NCI-H2227 (cell line): ENCODE results near the gene TNKS2.
"Not testable (repeated sequence)": the region's sequence is repeated elsewhere in the genome, so short reads cannot be mapped to it uniquely, and the experiment has no call there.

Experiments used
- DNase-seq: peaks from one replicate; lab custom pipeline; 2025; ENCODE audit not compliant: unreplicated experiment; lab: John Stamatoyannopoulos, UW

Gene TNKS2

DNA sequence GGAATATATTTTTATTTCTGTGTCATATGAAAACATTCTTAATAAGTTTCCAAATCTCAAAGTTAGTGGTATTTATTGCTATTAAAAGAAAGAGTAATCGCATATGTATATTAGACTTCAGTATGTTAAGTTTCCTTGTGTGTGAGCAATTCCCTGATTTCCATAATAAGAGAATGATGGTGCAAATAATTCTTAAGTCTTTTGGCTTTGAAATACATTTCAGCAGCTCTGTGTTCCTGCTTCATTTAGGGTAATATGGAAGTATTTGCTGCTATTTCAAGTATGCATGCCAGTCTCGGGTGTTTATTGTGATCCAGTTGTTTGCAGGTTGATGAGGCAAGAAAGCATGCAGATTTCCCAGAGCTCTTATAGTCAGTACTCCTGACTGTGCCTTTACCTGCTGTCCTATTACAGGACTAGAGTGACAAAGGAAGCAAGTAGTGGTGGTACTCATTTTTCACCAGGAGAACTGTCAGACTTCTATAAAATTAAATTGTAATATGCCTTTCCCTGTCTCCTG lies 67.4 kb downstream of the TNKS2 start:
- no peak for DNase-seq

GRCh38 chr10:91875156-91875555 lies 76.9 kb downstream of the TNKS2 start:
- no peak for DNase-seq

DNA sequence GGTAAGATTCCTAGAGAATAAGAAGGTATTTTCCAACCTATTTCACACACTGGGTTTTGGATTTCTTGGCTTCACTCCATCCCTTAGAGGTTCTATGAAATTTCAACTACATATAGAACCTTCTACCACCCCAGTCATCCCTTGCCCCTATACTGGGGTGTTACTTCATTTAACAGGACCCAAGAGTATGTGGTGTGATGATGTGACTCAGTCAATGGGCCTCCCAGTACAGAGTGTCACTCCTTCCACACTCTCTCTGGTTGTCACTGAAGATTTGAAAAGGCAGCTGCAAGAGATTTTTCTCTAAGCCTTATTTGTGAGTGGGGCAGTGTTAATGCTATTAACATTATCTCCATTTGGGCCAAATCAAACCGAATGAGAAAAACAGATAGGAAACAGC lies 77.6 kb downstream of the TNKS2 start:
- DNase-seq = no peak

- no peak for DNase-seq
These were observed 81.4 kb downstream of the TNKS2 start for GRCh38 chr10:91879515-91880170.

DNA sequence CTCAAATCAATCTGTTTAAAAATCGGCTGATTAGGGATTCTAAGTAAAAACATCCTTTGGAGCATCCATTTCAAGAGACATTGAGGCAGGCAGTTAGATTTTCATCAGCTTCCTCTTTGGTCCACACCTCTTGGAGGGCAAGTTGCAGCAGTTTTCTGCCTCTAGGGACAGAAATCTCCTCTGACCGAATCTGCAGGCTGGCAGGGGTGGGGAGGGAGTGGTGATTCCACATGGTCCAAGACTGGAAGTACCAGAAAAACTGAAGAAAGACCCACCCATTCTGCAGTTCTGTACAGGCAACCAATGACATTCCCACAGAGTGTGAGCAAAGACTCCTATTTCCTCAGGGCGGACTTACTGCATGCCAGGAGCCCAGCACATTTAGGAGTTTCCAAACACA lies 82.1 kb downstream of the TNKS2 start:
- no peak for DNase-seq

DNA sequence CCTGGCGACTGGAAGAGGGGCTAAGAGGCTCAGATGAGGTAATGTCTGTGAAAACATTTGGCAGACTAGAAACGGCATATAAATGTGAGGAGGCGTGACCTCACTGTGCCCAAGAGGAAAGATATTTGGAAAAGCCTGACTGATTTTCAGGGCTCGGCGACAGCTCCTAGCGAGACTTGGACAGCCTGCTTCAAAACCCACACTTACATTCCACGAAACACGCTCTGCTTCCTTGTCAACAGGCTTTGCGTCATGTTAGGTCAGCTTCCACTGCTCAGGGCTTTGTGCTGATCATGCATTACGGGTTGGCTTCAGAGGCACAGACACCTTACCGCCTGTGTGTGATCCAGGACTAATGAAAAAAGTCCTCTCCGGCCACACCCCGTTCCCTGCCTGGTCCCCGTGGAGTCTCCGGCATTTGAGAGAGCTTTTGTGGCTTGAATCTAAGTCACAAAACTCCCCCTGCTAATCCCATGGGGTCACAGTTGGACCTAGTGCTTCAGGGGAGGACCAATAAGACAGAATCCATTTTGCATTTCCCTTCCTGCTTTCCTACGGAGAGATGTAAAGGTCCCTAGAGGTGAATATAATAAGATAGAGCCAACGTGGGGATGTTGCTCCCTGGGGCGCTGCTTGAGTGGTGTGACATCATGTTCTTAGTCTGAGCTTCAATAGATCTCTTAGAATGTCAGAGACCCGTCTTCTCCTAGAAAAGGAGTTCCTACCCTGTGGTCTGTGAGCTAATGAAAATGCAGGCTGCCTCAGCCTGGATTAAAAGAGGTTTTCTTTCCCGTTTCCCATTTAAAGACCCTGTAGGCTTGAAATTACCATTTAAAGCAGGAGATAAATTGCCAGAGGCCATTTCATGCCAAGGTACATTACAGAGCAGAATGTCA lies 85.6 kb downstream of the TNKS2 start:
- DNase-seq = peak; percentile 60

- DNase-seq = no peak
These were observed 86.3 kb downstream of the TNKS2 start for GRCh38 chr10:91884536-91884935.

DNA sequence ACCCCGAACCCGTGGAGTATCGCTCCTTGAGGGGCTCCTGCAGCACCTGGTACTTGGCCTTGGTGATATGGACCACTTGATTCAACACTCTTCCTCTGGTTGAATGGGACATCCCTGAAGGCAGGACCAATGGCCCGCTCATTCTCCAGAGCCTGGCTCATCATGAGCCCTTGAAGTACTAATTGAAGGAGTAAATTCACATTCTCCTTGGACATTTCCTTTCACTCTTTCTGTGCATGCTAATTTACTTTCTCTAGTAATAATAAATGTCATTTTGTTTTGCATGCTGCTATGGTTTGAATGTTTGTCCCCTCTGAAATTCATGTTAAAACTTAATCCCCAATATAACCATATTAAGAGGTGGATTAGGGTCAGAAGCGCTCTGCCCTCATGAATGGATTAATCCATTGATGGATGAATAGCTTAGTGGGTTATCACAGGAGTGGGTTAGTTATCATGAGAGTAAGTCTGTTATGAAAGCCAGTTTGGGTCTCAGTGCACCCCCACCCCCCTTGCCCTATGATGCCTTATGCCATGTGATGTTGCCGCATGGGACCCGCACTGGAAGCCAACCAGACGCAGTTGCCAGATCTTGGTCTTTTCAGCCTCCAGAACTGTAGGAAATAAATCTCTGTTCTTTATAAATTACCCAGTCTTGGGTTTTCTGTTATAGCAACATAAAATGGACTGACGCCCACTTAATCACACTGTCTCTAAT lies 87.3 kb downstream of the TNKS2 start:
- DNase-seq = no peak

DNA sequence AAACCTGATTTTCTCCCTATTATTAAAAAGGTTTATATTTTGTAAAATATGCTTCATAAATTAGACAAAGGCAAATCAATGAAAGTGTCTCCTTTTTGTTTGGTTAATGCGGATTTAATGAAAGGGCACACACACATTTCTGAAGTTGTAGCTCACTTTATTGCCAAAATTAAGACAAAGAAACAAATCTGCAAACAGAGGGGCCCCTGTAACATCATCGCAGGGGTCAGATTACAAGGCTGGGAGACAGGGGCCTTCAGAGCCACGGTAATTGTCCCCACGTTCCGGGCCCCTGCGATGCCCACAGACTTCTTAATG lies 88.7 kb downstream of the TNKS2 start:
- DNase-seq = no peak

DNA sequence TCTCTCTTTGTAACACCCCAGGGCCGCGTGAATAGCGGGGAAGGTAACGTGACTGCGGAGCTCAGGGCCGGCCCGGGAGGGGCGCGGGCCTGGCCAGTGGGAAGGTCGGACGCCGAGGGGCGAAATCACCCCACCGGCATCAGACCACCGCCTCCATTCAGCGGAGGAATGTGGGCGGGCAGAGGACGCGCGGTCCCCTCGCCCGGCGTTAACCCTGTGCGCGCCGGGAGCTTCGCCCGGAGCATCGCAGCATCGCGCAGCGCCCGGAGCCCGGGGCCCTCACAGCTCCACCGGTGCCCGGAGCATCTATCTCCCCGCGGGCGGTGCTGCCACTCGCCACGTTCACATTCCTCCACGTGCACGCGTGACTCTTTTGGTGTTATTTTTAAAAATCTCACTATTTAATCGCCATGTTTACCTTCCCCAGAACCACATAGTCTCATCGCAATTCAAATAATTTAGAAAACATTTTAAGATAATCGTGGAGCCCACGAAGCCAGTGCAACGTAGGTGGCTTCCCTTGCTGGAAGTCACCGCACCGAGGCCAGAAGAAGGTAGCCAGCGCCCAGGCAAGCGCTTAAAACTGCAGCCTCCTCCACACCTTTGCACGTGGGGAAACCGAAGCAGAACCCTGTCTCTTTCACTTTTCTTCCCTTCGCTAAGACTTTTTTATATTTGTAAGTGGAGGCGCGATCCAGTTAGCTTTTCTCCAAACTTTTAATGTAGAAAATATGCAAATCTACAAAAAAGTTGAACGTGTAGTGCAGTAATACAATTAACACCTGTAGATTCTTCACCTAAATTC lies 89.2 kb downstream of the TNKS2 start:
- peak; percentile 86 for DNase-seq

DNA sequence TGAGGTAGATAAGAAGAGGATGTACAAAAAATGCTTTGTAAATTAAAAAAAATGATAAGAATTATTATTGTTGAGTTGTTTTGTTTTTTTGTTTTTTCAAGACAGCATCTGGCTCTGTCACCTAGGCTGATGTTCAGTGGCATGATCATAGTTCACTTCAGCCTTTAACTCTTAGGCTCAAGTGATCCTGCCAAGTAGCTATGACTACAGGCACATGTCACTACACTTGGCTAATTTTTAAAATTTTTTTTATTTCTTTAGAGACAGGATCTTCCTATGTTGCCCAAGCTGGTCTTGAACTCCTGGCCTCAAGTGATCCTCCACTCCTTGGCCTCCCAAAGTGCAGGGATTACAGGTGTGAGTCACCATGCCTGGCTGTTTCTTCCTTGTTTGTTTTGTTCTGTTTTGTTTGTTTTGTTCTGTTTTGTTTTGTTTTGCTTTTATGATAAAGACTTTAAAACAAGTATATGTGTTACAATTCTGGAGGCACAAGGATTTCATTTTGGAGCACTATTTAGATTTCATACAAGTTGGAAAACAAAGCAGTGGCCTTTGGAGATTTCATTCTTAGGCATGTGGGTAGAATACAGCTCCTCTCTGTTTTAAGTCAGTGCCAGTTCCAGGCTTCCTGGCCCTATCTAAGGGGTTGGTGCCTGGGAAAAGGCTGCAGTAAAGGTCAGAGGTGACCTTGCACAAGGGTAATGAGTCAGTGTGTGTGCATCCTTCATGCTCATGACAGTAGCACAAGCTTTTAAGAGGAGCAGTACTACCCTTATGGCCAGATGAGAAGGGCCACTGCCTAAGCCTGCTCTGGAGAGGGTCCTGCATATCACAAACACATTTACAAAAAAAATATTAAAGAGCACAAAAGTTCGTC lies 93.1 kb downstream of the TNKS2 start:
- DNase-seq = no peak

DNA sequence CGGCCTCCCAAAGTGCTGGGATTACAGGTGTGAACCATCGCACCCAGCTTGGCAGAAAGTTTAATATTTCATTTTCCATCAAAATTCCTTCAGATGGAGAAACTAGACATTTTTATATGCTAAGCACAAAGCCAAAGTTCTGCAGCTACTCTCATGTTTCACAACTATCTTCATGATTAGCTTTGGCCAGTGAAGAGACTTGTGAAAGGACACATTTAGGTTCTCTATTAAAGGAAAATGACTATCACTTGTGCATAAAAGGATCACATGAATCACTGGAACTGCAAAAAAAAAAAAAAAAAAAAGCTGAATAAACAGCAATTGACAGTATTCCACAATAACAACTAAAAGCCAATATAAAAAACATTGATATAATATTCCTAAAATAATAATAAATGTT lies 94.8 kb downstream of the TNKS2 start:
- no peak for DNase-seq

GRCh38 chr10:91894261-91894685 lies 96.0 kb downstream of the TNKS2 start:
- not testable (repeated sequence) for DNase-seq

- no peak for DNase-seq
These were observed 98.1 kb downstream of the TNKS2 start for GRCh38 chr10:91896212-91896756.

DNA sequence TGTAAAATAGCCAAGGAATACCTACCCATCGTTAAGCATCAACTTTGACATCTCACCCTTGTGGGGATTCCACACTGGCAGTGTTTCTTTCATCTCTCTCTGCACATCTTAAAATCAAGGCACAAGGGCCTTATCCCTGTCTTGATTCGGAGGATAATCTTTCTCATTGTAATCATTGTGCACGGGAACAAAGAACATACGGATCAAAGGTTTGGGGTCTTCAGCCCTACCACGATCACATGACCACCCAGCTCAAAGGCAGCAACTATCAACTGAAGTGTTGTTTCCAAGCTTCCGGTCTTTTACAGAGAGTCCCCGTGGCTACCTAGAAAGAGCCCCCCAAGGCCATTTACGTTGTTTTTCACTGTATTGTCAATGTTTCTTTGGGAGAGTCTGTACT lies 99.2 kb downstream of the TNKS2 start:
- no peak for DNase-seq

DNA sequence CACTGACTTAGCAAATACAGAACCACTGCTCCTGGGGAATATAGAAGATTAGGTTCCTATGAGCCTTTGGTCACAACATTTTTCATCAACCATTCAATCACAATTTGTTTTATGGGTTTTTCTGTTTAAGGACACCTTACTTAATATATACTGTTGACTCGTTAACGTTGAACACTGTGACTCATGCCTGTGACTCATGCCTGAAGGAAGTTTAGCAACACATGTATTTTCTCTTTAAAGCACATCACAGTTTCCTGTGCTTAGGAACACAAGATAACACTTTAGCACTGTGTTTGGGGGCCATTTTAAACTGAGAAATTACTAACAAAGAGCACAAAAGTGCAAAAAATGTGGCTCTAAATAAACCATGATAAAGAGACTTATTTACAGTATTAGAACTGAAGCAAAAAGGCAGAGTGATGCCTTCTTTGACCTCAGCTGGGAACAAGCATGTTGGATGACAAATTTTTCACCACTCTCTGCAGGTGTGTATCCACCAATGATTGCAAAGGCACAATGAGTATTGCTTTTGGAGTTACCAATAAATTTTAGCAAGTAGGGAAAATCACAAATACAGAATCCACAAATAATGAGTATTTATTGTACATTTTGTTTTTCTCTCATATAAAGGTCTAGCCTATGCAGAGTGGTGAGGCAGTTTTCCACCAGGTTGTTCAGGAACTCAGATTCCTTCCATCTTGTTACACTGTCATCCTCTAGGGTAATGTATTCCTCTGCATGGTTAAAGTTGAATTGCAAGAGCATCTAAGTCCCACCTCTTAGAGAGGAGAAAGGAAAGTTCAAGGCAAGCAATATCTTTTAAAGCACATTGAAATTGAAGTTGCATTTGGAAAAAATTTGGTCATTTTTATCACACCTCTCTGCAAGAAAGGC lies 103.8 kb downstream of the TNKS2 start:
- no peak for DNase-seq

- no peak for DNase-seq
These were observed 108.9 kb downstream of the TNKS2 start for GRCh38 chr10:91907033-91907594.

GRCh38 chr10:91907914-91908336 lies 109.7 kb downstream of the TNKS2 start:
- peak; percentile 44 for DNase-seq
